Cardiac muscle cell (in vitro differentiated cells and primary cell): Measurements from ENCODE around the gene GDPD4. TPM values are rescaled to one million over a fixed set of nuclear protein-coding genes. Genes with fewer than 3 reads are reported as not detected.

Experiments used
- DNase-seq, 2 donors: peaks; one replicate each; pipeline versions ENCODE4 v3.0.0 to v3.0.0-alpha.2; 2010 to 2017; ENCODE audit warnings: low read depth in 1 of 2, low spot score in 1 of 2
- H3K27ac ChIP-seq: fragments of 200-600 bp; sonication (generic); 2 replicates; pipeline ENCODE4 v1.5.1; 2016
- H3K27me3 ChIP-seq: fragments of 200-600 bp; sonication (generic); 2 replicates; pipeline ENCODE4 v1.6.0; 2016; ENCODE audit warnings: control low read depth
- H3K36me3 ChIP-seq: fragments of 200-600 bp; sonication (generic); 2 replicates; pipeline ENCODE4 v1.5.1; 2016; ENCODE audit warnings: control low read depth
- H3K4me1 ChIP-seq: fragments of 200-600 bp; sonication (generic); 2 replicates; pipeline ENCODE4 v1.8.1; 2017; ENCODE audit warnings: low read depth, mild to moderate bottlenecking, mixed run types
- H3K4me3 ChIP-seq: fragments of 200-600 bp; sonication (generic); 2 replicates; pipeline ENCODE4 v1.5.1; 2016; ENCODE audit warnings: mild to moderate bottlenecking
- H3K9me3 ChIP-seq: fragments of 200-600 bp; sonication (generic); 2 replicates; pipeline ENCODE4 v1.5.1; 2017; ENCODE audit warnings: low read depth, mild to moderate bottlenecking, control low read depth
- polyA plus RNA-seq: library from polyadenylated mRNA; unstranded; fragments of >200 nt; fragmentation: Nextera tagmentation; extraction: Ambion mirVana; gene quantifications from 2 replicates; pipeline ENCODE4 v1.2.1, GENCODE V29; 2016
- total RNA-seq: library from RNA; depleted of rRNA; stranded (reverse); fragments of >200 nt; gene quantifications from 2 replicates; pipeline ENCODE4 v1.2.3, GENCODE V29; 2016
- TF ChIP-seq, protein P1 (sequence below): IDR thresholded peaks from 2 replicates; pipeline ENCODE4 v1.5.1; 2012; ENCODE audit warnings: low read depth, mild to moderate bottlenecking, low read length

Gene GDPD4
- total and polyA plus RNA-seq, 2 experiments from 2014 or later = not detected

DNA sequence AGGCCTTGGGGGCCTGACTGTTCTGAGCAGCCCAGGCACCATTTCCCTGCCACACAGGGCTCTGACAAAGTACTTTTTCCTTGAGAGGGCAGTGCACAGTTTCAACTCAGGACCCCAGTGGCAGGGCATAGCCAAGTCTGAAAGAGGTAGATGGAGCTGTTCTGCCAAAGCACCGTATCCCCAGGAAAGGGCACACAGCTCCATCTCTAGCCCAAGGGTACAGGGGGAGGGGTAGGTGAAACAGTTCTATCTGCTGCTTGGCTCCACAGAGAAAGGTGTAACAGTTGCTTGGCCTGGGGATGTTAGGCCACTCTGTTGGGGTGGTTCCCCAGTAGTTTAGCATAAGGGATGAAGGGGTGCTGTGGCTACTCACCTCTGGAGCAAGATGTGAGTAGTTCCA, 47.8 kb downstream of the GDPD4 start:
- no peak for DNase-seq
- Histone ChIP-seq H3K27me3 (no peaks in the 10 kb centered on the region), H3K27ac (no peak overlapping the region), H3K36me3 (no peaks in the 10 kb centered on the region), H3K9me3 (no peaks in the 10 kb centered on the region), H3K4me3 (no peak overlapping the region), H3K4me1 (no peaks in the 10 kb centered on the region)
- TF ChIP-seq, protein P1, sequence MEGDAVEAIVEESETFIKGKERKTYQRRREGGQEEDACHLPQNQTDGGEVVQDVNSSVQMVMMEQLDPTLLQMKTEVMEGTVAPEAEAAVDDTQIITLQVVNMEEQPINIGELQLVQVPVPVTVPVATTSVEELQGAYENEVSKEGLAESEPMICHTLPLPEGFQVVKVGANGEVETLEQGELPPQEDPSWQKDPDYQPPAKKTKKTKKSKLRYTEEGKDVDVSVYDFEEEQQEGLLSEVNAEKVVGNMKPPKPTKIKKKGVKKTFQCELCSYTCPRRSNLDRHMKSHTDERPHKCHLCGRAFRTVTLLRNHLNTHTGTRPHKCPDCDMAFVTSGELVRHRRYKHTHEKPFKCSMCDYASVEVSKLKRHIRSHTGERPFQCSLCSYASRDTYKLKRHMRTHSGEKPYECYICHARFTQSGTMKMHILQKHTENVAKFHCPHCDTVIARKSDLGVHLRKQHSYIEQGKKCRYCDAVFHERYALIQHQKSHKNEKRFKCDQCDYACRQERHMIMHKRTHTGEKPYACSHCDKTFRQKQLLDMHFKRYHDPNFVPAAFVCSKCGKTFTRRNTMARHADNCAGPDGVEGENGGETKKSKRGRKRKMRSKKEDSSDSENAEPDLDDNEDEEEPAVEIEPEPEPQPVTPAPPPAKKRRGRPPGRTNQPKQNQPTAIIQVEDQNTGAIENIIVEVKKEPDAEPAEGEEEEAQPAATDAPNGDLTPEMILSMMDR = no peak

DNA sequence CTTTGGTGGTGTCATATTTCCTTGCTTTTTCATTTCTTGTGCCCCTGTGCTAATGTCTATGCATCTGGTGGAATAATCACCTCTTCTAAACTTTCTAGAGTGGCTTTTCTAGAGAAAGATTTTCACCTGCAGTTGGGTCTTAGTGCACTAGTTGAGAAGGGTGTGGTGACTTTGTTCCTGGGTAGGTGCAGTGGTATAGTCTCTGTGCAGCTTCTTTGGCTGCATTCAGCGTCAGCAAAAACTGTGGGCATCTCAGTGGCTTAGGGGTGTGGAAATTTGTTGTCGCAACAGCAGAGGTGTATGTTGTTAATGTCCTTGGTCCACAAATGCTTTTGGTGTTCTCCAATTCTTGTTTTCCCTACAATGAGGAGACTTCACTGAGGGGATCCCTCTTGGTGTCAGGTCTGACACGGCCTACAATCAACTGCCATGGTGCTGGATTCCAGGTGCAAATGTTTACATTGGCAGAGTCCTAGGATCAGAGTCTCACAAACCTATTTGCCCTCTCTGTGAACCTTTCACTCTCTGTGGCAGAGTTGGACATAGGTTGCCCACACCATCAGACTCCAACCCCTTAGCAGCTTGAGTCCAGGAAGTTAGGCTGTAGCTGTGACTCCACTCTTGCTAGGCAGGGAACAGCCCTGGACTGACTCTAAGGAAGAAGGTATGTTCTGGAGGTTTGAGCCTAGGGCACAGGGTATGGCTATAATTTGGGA, 48.8 kb downstream of the GDPD4 start:
- H3K36me3 ChIP-seq = no peaks in the 10 kb centered on the region
- DNase-seq = no peak
- H3K9me3 ChIP-seq = no peaks in the 10 kb centered on the region
- H3K4me1 ChIP-seq = no peaks in the 10 kb centered on the region
- no peaks in the 10 kb centered on the region for H3K27me3 ChIP-seq
- no peak overlapping the region for H3K4me3 ChIP-seq
- TF ChIP-seq, protein P1 = no peak
- no peak overlapping the region for H3K27ac ChIP-seq

DNA sequence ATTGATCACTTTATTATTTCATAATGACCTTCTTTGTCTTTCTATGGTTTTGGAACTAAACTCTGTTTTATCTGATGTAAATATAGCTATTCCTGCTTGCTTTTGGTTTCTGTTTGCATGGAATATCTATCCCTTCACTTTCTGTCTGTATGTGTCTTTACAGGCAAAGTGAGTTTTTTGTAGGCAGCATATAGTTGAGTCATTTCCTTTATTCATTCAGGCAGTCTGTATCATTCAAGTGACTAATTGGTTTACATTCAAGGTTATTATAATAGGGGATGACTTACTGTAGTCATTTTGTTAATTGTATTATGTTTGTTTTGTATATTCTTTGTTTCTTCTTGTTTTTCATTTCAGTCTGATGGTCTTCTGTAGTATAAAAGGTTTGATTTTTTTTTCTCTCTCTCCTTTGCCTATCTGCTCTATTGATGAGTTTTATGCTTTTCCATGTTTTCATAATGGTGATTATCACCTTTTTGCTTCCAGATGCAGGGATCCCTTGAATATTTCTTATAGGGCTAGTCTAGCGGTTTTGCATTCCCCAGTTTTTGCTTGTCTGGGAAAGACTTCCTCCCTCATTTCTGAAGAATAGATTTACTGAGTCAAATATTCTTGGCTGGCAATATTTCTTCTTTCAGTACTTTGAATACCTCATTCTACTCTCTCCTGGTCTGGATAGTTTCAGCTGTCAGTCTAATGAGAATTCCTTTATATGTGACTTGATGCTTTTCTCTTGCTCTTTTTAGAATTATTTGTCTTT, 50.4 kb downstream of the GDPD4 start:
- H3K27me3 ChIP-seq = no peaks in the 10 kb centered on the region
- peak in 1 of 2 donors; percentile 11 for DNase-seq
- H3K9me3 ChIP-seq = no peaks in the 10 kb centered on the region
- TF ChIP-seq, protein P1 = no peak
- H3K27ac ChIP-seq = no peak overlapping the region
- H3K36me3 ChIP-seq = no peaks in the 10 kb centered on the region
- H3K4me1 ChIP-seq = no peaks in the 10 kb centered on the region
- no peak overlapping the region for H3K4me3 ChIP-seq

DNA sequence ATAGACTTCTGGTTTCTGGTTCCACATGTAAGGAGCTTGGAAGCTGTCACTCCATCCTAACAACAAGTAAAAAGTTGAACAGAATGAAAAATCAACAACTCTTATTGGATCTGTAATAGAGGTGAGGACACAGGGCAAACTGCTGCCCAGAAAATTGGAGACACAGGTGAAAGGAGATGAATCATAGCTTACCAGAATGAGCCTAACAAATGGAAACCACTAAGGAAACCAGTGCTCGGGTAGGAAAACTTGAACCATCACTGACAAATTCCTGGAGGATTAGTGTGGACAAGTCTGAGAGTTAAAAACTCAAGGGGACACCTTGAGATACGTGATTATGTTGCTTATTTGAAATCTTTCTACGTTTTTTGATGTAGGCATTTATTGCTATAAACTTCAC, 52.1 kb downstream of the GDPD4 start:
- no peaks in the 10 kb centered on the region for H3K36me3 ChIP-seq
- DNase-seq = no peak
- no peak overlapping the region for H3K27ac ChIP-seq
- H3K4me1 ChIP-seq = no peaks in the 10 kb centered on the region
- no peaks in the 10 kb centered on the region for H3K27me3 ChIP-seq
- H3K4me3 ChIP-seq = no peak overlapping the region
- TF ChIP-seq, protein P1 = no peak
- H3K9me3 ChIP-seq = no peaks in the 10 kb centered on the region

DNA sequence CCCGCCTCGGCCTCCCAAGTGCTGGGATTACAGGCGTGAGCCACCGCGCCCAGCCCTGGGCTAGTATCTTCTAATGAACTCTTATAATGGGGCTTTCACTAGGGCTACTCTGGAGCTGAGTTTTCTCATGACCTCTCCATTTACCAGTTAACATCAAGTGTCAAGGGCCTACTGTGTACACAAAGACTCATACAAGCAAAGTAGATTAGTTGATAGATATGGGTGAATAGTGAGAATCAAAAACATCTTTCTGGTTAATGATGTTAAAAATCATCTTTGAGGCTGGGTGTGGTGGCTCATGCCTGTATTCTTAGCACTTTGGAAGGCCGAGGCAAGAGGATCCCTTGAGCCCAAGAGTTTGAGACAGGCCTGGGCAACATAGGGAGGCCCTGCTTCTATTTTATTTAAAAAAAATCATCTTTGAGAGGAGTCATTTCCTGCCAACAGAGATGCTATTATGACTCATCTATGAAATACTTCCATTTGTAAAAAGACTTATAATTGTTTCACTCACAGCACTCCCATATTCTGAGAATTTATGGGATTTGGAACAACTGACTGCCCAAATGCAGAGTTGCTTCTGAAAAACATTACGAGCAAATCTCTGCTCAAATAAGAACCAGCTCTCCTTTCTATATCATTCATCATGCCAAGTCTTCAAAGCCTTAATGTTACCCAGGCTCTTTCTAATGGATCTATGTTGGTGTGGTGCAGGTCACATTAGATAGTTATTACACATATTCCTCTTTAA, 57.0 kb downstream of the GDPD4 start:
- Histone ChIP-seq H3K9me3 (no peaks in the 10 kb centered on the region), H3K36me3 (no peaks in the 10 kb centered on the region), H3K27ac (no peak overlapping the region), H3K4me1 (no peaks in the 10 kb centered on the region), H3K4me3 (no peak overlapping the region), H3K27me3 (no peaks in the 10 kb centered on the region)
- DNase-seq = peak in 1 of 2 donors; percentile 72
- TF ChIP-seq, protein P1 = no peak
